GM04504 (cell line): Measurements from ENCODE around the gene PANX2.

Source experiments
- DNase-seq: peaks from one replicate; pipeline ENCODE4 v3.0.0-alpha.2; 2012; ENCODE audit warnings: low read depth

Gene PANX2

GRCh38 chr22:50171319-50171964, 911 bp downstream of the PANX2 start:
- DNase-seq: no peak

- DNase-seq: no peak
Observed at GRCh38 chr22:50171965-50172421, 1.5 kb downstream of the PANX2 start.

- DNase-seq: no peak
Observed at GRCh38 chr22:50173311-50173982, 2.9 kb downstream of the PANX2 start.

- DNase-seq: no peak
Observed at GRCh38 chr22:50173983-50174355, 3.4 kb downstream of the PANX2 start.

GRCh38 chr22:50174382-50175190, 4.1 kb downstream of the PANX2 start:
- DNase-seq: no peak

- DNase-seq: no peak
Observed at GRCh38 chr22:50175191-50175461, 4.6 kb downstream of the PANX2 start.

- DNase-seq: no peak
Observed at GRCh38 chr22:50175921-50176849, 5.7 kb downstream of the PANX2 start.

- DNase-seq: no peak
Observed at GRCh38 chr22:50176850-50177536, 6.5 kb downstream of the PANX2 start.

GRCh38 chr22:50177537-50178470, 7.3 kb downstream of the PANX2 start:
- no peak for DNase-seq

GRCh38 chr22:50178471-50178864, 7.9 kb downstream of the PANX2 start:
- no peak for DNase-seq

- no peak for DNase-seq
Observed at GRCh38 chr22:50178871-50179869, 8.6 kb downstream of the PANX2 start.

GRCh38 chr22:50179937-50180726, 9.6 kb downstream of the PANX2 start:
- no peak for DNase-seq

- no peak for DNase-seq
Observed at GRCh38 chr22:50180727-50181521, 10.4 kb downstream of the PANX2 start.

GRCh38 chr22:50182176-50183081, 11.9 kb downstream of the PANX2 start:
- DNase-seq: no peak

- no peak for DNase-seq
Observed at GRCh38 chr22:50183141-50183971, 12.8 kb downstream of the PANX2 start.
